HUES6 (cell line): Measurements from ENCODE around the gene KRTAP2-3.
"Not testable (repeated sequence)": the region's sequence is repeated elsewhere in the genome, so short reads cannot be mapped to it uniquely, and the experiment has no call there.

Experiments
- H3K27ac ChIP-seq: 2 replicates; pipeline ENCODE4 v1.7.0; 2013; ENCODE audit warnings: low read depth, mild to moderate bottlenecking, low read length, inconsistent platforms
- H3K27me3 ChIP-seq: 2 replicates; pipeline ENCODE4 v1.6.1; 2013; ENCODE audit warnings: low read length; ENCODE audit not compliant: control insufficient read depth, insufficient read depth
- H3K36me3 ChIP-seq: 2 replicates; pipeline ENCODE4 v1.6.1; 2013; ENCODE audit warnings: low read length; ENCODE audit not compliant: control insufficient read depth, insufficient read depth
- H3K4me1 ChIP-seq: 2 replicates; pipeline ENCODE4 v1.6.1; 2013; ENCODE audit warnings: low read length; ENCODE audit not compliant: control insufficient read depth, insufficient read depth
- H3K4me3 ChIP-seq: 2 replicates; pipeline ENCODE4 v1.5.1; 2013; ENCODE audit warnings: low read depth, low read length
- H3K9ac ChIP-seq: one replicate; pipeline ENCODE4 v1.6.1; 2013; ENCODE audit warnings: mild to moderate bottlenecking, low read length
- H3K9me3 ChIP-seq: 2 replicates; pipeline ENCODE4 v1.6.1; 2013; ENCODE audit warnings: low read depth, low read length; ENCODE audit not compliant: control insufficient read depth, insufficient read depth

KRTAP2-3 gene

GRCh38 chr17:41054025-41054424, 5.9 kb downstream of the KRTAP2-3 start:
- Histone ChIP-seq H3K27ac (no peak overlapping the region), H3K4me1 (no peaks in the 10 kb centered on the region; the same call in 1 of the 2 replicates), H3K4me3 (no peak overlapping the region), H3K9ac (no peak overlapping the region), H3K9me3 (no peaks in the 10 kb centered on the region; the same call in 1 of the 2 replicates), H3K36me3 (no peaks in the 10 kb centered on the region), H3K27me3 (no peaks in the 10 kb centered on the region)

GRCh38 chr17:41052566-41052965, 7.3 kb downstream of the KRTAP2-3 start:
- H3K4me3 ChIP-seq: no peak overlapping the region
- no peaks in the 10 kb centered on the region; the same call in 1 of the 2 replicates for H3K9me3 ChIP-seq
- H3K9ac ChIP-seq: no peak overlapping the region
- no peak overlapping the region for H3K27ac ChIP-seq
- no peaks in the 10 kb centered on the region for H3K36me3 ChIP-seq
- no peaks in the 10 kb centered on the region for H3K27me3 ChIP-seq
- peaks cover 2% of the 10 kb centered on the region for H3K4me1 ChIP-seq

- Histone ChIP-seq H3K9me3 (no peaks in the 10 kb centered on the region), H3K36me3 (no peaks in the 10 kb centered on the region), H3K27me3 (no peaks in the 10 kb centered on the region), H3K4me3 (no peak overlapping the region), H3K27ac (no peak overlapping the region), H3K4me1 (peaks cover 2% of the 10 kb centered on the region), H3K9ac (no peak overlapping the region)
These were observed 10.8 kb downstream of the KRTAP2-3 start for GRCh38 chr17:41049110-41049509.

- no peaks in the 10 kb centered on the region for H3K27me3 ChIP-seq
- no peak overlapping the region for H3K27ac ChIP-seq
- H3K4me1 ChIP-seq: peaks cover 2% of the 10 kb centered on the region
- H3K9ac ChIP-seq: no peak overlapping the region
- H3K36me3 ChIP-seq: no peaks in the 10 kb centered on the region
- H3K4me3 ChIP-seq: no peak overlapping the region
- H3K9me3 ChIP-seq: no peaks in the 10 kb centered on the region
These were observed 11.5 kb downstream of the KRTAP2-3 start for GRCh38 chr17:41048441-41048840.

DNA sequence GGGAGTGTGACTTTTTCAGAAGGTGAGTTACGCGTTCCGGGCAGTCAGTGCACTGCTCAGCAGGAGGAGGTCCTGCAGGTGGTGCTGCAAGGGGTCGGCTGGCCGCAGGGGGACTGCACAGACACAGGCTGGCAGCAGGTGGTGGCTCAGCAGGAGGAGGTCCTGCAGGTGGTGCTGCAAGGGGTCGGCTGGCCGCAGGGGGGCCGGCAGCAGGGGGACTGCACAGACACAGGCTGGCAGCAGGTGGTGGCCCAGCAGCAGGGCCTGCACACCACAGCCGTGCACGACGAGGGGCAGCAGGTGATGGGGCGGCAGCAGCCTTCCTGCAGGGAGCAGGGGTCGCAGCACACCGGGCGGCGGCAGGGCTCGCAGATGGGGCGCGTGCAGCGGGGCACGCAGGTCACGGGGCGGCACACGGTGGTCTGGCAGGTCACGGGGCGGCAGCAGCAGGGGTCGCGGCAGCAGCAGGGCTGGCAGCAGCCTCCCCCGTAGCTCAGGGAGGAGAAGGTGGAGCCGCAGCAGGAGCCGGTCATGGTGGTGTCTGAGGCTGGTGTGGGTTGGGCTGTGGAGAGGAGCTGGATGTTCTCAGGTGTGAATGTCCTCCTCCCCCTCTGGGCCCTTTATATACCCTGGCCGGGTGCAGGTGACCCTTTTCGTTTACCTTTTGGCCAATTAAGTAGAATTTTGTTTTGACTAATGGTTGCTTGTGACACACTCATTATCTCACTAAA, 13.0 kb downstream of the KRTAP2-3 start, which contains the start of gene KRTAP2-1:
KRTAP2-1 (minus strand) TSS at position 582 of the 731 bp plus-strand sequence; CDS start at position 533, 49 bp downstream.
- not testable (repeated sequence) for H3K9ac ChIP-seq, H3K36me3 ChIP-seq, H3K27me3 ChIP-seq, H3K9me3 ChIP-seq, H3K4me3 ChIP-seq, H3K4me1 ChIP-seq, H3K27ac ChIP-seq

DNA sequence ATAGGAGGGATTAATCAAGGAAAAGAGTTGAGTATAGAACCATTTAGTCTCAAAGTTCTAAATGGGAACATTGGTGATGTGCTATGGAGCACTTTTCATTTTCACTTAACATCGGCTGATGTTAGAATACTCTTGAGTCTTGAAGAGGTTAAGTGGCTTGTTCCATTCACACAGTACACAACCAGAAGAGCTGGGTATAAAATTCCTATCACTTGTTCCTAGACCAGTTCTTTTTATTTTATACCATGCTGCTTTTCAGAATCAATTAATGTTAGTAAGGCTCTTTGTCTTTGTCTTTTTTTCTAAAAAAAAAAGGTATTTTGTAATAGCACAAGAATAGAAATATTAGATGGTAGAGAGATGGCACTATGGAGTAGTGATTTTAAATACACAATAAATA, 17.0 kb downstream of the KRTAP2-3 start:
- H3K4me3 ChIP-seq: no peak overlapping the region
- H3K4me1 ChIP-seq: peaks cover 13% of the 10 kb centered on the region; the same call in 1 of the 2 replicates
- no peaks in the 10 kb centered on the region for H3K36me3 ChIP-seq
- H3K27me3 ChIP-seq: no peaks in the 10 kb centered on the region
- H3K27ac ChIP-seq: no peak overlapping the region
- no peaks in the 10 kb centered on the region for H3K9me3 ChIP-seq
- H3K9ac ChIP-seq: no peak overlapping the region

DNA sequence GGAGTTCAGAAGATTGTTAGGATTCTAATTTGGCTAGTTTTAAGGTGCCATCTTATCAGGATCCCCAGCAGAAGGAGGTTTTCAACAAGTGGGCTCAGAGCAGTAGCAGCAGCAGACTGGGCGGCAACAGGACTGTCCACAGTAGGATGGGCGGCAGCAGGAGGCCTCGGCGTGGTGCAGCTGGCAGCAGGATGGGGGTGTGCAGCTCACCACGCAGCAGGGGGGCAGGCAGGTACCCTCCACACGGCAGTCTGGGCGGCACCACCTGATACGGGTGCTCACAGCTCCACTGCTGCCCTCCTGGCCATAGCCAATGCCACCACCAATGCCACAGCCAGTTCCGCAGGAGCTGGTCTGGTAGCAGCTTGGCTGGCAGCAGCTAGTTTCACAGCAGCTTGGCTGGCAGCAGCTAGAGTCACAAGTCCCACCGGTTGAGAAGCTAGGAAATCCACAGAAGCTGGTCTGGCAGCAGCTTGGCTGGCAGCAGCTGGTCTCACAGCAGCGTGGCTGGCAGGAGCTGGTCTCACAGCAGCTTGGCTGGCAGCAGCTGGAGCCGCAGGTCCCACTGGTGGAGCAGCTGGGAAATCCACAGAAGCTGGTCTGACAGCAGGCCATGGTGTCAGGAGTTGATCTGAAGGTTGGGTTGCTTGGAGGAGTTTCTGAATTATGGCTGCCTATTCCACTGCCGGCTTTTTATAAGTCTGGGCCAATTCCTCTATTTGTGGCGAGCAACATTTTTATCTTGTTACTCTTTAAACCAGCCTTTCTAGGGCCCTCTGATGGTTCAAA, 18.9 kb downstream of the KRTAP2-3 start, which contains the start of gene KRTAP1-1:
KRTAP1-1 (minus strand) TSS at position 668 of the 789 bp plus-strand sequence; CDS start at position 615, 53 bp downstream.
- not testable (repeated sequence) for H3K4me3 ChIP-seq, H3K27me3 ChIP-seq, H3K27ac ChIP-seq, H3K36me3 ChIP-seq, H3K9me3 ChIP-seq, H3K9ac ChIP-seq
- peaks cover 23% of the 10 kb centered on the region; the same call in 1 of the 2 replicates for H3K4me1 ChIP-seq

- Histone ChIP-seq H3K27me3 (no peaks in the 10 kb centered on the region), H3K36me3 (no peaks in the 10 kb centered on the region), H3K4me1 (peaks cover 23% of the 10 kb centered on the region; the same call in 1 of the 2 replicates), H3K9me3 (no peaks in the 10 kb centered on the region), H3K4me3 (no peak overlapping the region), H3K9ac (no peak overlapping the region), H3K27ac (no peak overlapping the region)
These were observed 22.0 kb downstream of the KRTAP2-3 start for GRCh38 chr17:41037853-41038350.

DNA sequence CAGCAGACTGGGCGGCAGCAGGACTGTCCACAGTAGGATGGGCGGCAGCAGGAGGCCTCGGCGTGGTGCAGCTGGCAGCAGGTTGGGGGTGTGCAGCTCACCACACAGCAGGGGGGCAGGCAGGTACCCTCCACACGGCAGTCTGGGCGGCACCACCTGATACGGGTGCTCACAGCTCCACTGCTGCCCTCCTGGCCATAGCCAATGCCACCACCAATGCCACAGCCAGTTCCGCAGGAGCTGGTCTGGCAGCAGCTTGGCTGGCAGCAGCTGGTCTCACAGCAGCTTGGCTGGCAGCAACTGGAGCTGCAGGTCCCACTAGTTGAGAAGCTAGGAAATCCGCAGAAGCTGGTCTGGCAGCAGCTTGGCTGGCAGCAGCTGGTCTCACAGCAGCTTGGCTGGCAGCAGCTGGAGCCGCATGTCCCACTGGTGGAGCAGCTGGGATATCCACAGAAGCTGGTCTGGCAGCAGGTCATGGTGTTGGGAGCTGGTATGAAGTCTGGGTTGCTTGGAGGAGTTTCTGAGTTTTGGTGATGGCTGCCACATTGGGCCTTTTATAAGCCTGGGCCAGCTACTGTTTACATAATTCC, 25.5 kb downstream of the KRTAP2-3 start, which contains the start of gene KRTAP1-3:
KRTAP1-3 (minus strand) TSS at position 529 of the 590 bp plus-strand sequence; CDS start at position 476, 53 bp downstream.
- not testable (repeated sequence) for H3K4me3 ChIP-seq, H3K36me3 ChIP-seq, H3K27ac ChIP-seq, H3K27me3 ChIP-seq, H3K9me3 ChIP-seq, H3K9ac ChIP-seq
- peaks cover 23% of the 10 kb centered on the region; the same call in 1 of the 2 replicates for H3K4me1 ChIP-seq

- Histone ChIP-seq H3K4me3 (no peak within 1 kb of the TSS), H3K27me3 (no peaks in the 10 kb centered on the region), H3K9me3 (no peaks in the 10 kb centered on the region), H3K4me1 (no peaks in the 10 kb centered on the region), H3K9ac (no peak within 1 kb of the TSS), H3K36me3 (no peaks in the 10 kb centered on the region), H3K27ac (no peak within 1 kb of the TSS)
These were observed 30.2 kb downstream of the KRTAP2-3 start, which contains the start of gene KRTAP1-4 for GRCh38 chr17:41029633-41030245. Gene KRTAP1-4 (minus strand): TSS chr17:41030195. CDS start chr17:41030078, 117 bp downstream.
